Skin epidermis (tissue), 12 donors: ENCODE results near the gene MRPS17.

Experiments used
- H3K27ac ChIP-seq, 21 experiments: fragments of 200-600 bp; sonication (generic) in 11 of 21; one replicate each; pipeline ENCODE4 v1.5.0; 2020; ENCODE audit warnings: mild to moderate bottlenecking in 3 of 21, inconsistent platforms in 2 of 21, moderate library complexity in 2 of 21
- H3K4me3 ChIP-seq, 7 experiments: fragments of 200-600 bp; sonication (generic) in 2 of 7; one replicate each; pipeline ENCODE4 v1.5.0; 2020; ENCODE audit warnings: inconsistent platforms in 2 of 7, mild to moderate bottlenecking in 2 of 7, moderate library complexity in 1 of 7

MRPS17 gene

DNA sequence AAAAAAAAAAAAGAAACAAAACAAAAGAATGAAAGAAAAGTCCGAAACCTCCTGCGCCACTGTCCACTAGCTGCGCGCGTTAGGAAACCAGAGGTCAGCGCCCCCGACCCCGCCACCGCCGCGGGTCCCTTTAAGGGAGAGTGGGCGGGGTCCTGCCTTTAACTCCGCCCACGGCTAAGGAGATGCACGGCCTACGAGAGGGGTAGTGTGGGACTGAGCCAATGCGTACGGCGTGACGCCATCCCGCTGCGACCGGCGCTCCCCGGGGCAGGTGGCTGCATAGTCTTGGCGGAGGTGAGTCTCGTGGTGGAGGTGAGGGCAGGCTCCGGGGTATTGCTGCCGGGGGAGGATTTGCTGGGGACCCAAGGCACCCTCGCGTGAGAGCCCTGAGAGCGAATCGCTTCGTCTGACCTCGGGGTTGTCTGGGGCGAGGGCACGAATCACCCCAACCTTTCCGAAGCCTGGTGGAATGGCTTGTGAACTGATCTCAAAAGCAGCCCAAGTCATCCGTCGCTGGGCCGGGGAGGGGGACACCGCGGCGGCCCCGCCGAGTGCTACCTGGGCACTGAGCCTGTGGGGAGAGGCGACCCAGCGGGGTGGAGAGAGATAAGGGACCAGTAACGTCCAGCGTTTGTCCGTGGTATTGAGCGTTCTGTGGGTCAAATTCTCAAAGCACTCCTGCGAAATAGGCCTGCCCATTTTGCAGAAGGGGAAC lies at the start of gene MRPS17:
MRPS17 (plus strand) TSS at position 241 of the 715 bp plus-strand sequence. CDS start 1,319 bp downstream, outside the sequence.
- H3K4me3 ChIP-seq = peak within 1 kb of the TSS; percentile 62 to 96 (median 81)
- H3K27ac ChIP-seq = peak within 1 kb of the TSS; percentile 5 to 92 (median 84)

DNA sequence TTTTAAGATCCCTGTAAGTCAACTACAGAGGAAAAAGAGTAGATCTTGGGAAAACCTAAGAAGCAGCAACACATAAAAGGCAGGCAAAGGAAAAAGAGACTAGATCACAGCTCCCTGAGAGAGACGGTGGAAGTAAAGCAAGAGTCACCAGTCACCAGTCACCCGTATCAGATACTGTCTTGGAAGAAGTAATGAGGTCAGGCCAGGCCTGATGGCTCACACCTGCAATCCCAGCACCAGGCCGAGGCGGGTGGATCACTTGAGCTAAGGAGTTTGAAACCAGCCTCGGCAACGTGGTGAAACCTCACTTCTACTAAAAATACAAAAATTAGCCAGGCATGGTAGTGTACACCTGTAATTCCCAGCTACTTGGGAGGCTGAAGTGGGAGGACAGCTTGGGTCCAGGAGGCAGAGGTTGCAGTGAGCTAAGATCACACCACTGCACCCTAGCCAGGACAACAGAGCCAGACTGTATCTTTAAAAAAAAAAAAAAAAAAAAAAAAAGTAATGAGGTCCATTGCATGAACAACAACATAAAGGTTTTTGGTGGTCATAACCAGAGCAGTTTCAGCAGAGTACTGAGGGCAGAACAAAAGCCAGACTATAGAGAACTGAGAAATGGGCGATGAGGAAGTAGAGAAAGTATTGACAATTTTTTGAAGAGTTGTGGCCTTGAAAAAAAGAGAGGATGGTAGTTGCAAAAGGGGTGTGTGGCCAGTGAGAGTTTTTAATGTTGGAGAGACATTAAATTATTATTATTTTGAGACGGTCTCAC lies 47.5 kb upstream of the MRPS17 start:
- Histone ChIP-seq H3K27ac (no peak overlapping the region), H3K4me3 (no peak overlapping the region)

DNA sequence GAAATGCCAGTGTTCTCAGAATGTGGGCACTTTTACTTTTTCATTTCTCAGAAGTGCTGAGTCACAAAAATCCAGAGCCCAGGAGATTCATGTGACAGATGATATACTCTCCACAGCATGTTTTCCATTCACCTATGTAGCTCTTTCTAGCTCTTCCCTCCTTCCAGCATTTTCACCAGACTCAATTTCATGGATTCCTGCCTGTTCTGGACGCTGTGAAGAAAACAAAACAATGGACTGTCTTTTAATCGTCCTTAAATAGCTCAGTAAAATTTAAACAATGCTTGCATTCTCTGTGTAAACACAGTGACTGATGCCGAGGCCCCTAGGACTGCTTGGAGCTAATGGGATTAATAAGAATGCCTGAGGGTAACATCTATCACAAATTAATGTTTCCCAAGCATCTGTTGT lies 38.9 kb upstream of the MRPS17 start:
- H3K27ac ChIP-seq = no peak overlapping the region
- H3K4me3 ChIP-seq = no peak overlapping the region

DNA sequence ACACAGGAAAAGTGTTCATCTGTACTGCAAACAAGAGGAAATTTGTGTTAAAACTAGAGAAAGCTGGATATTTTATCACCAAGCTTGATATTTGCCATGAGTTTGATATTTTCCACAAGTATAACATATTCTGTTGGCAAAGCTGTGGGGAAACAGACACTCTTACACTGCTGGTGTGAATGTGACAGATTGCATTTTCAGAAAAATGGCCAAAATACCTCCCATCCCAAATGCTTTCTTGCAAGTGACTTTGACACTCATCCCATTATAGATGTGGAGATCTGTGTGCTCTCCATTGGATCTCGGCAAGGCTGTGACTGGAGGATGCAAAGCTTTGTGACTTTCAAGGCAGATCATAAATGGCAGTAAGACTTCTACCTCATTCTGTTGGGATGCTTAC lies 33.9 kb upstream of the MRPS17 start:
- Histone ChIP-seq H3K27ac (no peak overlapping the region), H3K4me3 (no peak overlapping the region)

DNA sequence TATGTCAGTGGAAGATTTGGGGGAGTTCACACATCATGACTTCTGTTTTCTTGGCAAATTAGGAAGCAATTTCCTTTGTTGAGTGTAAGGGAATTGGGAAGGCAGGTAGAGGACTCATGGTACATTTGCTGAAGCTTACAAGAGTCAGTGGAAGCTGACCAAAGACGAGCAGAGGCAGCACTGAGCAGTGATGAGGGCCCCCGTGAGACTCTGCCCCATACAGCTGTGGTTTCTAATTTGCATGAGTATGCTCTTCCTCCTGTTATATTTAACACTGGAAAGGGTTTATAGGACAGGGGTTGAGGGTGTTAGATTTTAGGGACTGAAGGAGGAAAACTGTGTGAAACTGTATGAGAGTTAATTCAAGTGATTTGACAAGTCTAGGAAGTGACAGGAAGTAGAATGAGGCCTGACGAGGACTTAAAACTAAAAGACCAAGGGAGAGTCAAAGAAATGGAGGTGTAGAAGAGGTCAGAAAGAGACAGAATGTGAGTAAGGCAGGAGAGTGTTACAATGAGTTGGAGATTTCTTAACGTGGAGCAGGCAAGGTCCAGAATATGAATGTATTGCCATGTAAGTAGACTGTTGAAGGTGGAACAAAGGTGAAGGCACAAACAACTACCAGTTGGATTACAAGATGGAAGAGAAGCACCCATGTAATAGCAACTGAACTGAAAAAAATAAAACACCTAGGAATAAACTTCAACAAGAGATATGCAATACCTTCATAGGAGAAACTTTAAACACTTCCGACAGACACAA lies 23.5 kb upstream of the MRPS17 start:
- Histone ChIP-seq H3K27ac (no peak overlapping the region), H3K4me3 (no peak overlapping the region)

DNA sequence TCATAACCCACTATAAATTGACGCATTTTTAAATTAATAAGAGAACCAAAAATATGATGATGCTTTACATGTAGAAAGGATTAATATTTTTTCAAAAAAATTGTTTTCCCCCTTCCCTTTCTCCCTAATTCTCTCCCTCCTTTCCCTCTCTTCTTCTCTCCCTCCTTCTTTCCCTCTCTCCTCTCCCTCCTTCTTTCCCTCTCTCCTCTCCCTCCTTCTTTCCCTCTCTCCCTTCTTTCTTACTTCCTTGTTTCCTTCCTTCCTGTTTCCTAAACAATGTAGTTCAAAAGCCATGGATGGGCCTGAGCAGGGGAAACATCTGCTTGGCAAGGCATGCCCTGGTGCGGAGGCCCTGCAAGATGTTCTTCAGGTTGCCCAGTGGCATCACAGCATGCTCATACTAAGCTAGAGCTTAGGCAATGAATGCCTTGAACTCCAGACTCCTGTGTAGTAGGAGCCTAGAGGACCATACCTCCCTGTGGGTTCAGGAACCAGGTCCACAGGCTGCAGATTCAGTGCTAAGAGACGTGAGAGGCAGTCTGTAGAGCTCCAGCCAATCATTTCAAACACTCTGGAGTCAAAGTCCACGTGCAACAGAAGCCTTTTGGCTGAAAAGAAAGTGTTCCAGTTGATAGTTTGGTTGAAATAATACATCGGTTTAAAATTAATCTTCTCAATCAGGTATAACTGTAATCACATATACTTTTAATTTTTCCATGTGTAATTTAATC lies 20.1 kb upstream of the MRPS17 start:
- Histone ChIP-seq H3K4me3 (no peak overlapping the region), H3K27ac (no peak overlapping the region)

DNA sequence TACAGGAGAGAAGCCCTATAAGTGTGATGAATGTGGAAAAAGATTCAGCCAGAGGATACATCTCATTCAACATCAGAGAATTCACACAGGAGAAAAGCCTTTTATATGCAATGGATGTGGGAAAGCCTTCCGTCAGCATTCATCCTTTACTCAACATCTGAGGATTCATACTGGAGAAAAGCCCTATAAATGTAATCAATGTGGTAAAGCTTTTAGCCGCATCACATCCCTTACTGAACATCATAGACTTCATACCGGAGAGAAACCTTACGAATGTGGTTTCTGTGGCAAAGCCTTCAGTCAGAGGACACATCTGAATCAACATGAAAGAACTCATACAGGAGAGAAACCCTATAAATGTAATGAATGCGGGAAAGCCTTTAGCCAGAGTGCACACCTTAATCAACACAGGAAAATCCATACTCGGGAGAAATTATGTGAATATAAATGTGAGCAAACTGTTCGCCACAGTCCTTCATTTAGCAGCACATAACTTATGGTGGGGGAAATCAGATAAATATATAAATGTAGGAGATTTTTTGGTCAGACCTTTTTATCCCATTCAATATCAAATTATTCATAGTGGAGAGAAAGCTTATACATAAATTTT lies 12.1 kb upstream of the MRPS17 start:
- H3K4me3 ChIP-seq = no peak overlapping the region
- H3K27ac ChIP-seq = no peak overlapping the region

DNA sequence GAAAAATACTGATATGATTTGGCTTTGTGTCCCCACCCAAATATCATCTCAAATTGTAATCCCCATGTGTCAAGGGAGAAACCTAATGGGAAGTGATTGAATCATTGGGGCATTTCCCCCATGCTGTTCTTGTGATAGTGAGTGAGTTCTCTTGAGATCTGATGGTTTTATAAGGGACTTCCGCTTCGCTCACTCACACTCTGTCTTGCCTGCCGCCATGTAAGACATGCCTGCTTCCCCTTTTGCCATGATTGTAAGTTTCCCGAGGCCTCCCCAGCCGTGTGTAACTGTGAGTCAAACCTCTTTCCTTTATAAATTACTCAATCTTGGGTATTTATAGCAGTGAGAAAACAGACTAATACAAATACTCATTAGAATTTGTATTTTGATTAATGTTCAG lies 5.1 kb upstream of the MRPS17 start:
- Histone ChIP-seq H3K27ac (no peak overlapping the region), H3K4me3 (no peak overlapping the region)

DNA sequence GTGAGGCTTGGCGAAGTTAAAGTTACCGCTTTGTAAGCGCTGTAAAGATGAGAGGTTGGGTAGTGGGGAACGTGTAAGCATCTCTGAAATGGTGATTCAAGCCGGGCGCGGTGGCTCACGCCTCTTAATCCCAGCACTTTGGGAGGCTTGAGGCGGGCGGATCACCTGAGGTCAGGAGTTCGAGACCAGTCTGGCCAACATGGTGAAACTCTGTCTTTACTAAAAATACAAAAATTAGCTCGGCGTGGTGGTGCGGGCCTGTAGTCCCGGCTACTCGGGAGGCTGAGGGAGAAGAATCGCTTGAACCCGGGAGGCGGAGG lies 635 bp downstream of the MRPS17 start:
- Histone ChIP-seq H3K4me3 (peak overlapping the region; percentile 62 to 96 (median 81)), H3K27ac (peak overlapping the region in 20 of 21 experiments; percentile 5 to 92 (median 84))

DNA sequence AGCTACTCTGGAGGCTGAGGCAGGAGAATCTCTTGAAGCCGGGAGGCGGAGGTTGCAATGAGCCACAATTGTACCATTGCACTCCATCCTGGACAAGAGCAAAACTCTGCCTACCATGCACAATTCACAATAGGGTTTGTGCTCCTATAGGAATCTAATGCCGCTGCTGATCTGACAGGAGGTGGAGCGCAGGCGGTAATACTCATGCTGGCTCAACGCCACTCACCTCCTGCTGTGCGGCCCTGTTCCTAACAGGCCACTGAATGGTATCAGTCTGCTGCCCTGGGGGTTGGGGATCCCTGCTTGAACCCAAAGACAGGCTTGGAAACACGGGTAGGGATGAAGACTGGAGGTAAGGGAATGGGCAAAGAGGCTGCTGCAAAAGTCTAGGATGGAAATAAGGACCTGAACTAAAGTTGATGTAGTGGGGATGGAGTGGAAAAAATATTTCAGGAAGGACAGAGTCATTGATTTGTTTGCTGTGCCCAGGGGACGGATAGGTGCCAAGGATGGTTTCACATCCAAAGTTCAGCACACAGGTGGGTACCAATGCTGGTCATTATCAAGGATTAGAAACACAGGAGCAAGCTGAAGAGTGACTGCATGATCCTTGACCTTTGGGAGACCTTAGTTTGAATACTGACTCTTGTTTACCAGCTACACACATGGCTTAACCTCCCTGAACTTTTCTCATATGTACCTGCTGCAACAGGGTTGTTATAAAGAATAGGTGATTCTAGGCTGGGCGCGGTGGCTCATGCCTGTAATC lies 2.2 kb downstream of the MRPS17 start:
- no peak overlapping the region for H3K27ac ChIP-seq
- no peak overlapping the region for H3K4me3 ChIP-seq

DNA sequence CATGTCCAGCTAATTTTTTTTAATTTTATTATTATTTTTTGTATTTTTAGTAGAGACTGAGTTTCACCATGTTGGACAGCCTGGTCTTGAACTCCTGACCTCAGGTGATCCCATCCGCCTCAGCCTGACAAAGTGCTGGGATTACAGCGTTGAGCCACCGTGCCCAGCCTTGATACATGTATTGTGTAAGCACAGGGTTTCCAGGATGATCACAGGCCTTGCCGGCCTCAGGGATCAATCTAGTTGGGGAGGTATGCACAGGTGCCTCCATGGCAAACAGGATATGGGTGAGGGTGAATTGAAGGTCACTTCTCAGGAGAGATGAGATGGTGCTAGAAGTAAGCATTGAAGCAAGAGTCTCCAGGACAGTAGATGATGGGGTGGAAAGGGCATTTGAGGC lies 5.5 kb downstream of the MRPS17 start:
- no peak overlapping the region for H3K4me3 ChIP-seq
- H3K27ac ChIP-seq = no peak overlapping the region

DNA sequence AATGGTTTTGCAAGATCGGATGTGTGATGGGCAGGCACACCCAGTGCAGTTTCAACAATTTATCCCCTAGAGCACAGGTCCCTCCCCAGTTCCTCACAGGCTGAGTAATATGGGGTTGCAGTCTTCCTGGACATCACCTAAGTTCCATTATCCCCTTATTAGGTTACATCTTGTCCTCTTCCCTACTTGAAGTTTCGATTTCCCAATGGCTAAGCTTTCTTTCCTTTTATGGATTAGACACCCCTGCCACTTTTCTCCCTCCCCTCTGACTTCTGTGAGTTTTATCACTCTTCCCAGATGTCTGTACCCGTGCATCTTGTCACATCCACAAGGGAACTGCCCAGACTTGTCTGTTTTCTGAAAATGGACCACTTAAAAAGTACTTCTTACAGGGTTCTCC lies 10.3 kb downstream of the MRPS17 start:
- Histone ChIP-seq H3K4me3 (no peak overlapping the region), H3K27ac (no peak overlapping the region)

DNA sequence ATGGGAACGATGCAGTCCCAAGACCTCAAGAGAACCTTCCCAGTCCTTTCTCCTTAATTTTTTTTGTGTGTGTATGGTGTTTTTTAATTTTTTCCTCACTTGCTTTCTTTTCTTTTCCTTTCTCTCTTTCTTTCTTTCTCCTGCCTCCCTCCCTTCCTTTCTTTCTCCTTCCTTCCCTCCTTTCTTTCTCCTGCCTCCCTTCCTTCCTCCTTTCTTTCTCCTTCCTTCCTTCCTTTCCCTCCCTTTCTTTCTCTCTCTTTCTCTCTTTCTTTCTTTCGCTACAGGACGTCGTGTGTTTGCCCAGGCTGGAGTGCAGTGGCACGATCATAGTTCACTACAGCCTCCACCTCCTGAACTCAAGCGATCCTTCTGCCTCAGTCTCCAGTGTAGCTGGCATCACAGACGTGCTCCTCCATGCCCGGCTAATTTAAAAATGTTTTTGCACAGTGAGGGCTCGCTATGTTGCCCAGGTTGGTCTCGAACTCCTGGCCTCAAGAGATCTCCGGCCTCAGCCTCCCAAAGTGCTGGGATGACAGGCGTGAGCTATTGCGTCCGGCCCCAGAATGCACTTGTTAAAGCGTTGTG lies 12.0 kb downstream of the MRPS17 start:
- Histone ChIP-seq H3K27ac (peak overlapping the region in 20 of 21 experiments; percentile 40 to 98 (median 84)), H3K4me3 (peak overlapping the region; percentile 37 to 86 (median 69))

DNA sequence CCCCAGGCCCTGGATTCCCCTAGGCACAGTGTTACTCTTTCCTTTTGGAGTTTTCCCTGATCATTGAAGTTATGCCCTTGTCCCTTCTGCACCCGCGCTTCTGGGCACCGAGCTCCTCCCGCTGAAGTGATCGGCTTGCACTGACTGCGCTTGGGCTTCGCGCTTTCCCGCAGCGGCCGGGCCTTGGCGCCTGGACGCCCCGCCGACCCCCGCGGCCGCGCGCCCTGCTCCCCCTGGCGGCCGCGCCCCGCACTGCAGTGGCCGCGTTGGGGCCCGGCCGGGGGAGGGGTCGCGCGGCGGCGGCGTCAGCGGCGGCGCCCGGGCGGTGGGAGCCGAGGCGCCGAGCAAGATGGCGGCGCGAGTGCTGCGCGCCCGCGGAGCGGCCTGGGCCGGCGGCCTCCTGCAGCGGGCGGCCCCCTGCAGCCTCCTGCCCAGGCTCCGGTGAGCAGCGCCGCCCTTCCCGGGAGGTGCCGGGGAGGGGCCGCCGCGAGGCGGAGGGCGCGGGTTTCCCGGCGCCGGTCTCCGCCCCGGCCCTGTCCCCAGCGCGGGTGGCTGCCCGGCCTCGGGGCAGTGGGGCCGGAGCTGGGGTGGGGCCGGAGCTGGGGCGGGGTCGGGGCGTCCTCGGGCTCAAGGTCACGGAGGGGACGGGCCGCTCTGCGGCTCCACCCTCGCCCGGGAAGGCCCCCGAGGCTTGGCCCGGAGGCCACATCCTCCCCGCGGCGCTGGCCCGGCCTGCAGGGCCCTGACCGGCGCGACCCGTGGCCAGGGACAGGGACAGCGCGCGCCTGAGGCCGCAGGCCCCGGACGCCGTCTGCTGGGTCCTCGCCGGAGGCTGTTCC lies 12.8 kb downstream of the MRPS17 start, which contains the start of gene NIPSNAP2:
NIPSNAP2 (plus strand) TSS at position 325 of the 839 bp plus-strand sequence; CDS start at position 350, 25 bp downstream.
- peak within 1 kb of the TSS; percentile 48 to 86 (median 69) for H3K4me3 ChIP-seq
- peak within 1 kb of the TSS; percentile 83 to 98 (median 93) for H3K27ac ChIP-seq

DNA sequence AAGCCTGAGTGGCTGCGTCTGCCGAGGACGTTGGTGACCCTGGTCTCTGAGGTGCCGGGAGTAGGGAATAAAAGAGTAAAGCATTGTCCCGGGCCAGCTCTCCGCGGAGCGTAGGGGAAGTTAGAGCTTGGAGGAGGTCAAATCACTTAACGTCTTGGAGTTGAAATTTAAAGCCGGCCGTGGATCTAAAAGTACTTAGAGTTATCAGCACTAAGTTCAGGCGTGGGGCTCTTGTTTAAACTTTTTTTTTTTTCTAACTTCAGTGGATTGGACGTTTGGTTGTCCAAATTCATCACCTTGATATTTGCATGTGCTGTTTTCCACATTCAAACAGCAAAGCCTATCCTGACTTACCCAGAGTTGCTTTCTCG lies 13.4 kb downstream of the MRPS17 start:
- Histone ChIP-seq H3K4me3 (peak overlapping the region; percentile 48 to 86 (median 69)), H3K27ac (peak overlapping the region; percentile 83 to 98 (median 93))

DNA sequence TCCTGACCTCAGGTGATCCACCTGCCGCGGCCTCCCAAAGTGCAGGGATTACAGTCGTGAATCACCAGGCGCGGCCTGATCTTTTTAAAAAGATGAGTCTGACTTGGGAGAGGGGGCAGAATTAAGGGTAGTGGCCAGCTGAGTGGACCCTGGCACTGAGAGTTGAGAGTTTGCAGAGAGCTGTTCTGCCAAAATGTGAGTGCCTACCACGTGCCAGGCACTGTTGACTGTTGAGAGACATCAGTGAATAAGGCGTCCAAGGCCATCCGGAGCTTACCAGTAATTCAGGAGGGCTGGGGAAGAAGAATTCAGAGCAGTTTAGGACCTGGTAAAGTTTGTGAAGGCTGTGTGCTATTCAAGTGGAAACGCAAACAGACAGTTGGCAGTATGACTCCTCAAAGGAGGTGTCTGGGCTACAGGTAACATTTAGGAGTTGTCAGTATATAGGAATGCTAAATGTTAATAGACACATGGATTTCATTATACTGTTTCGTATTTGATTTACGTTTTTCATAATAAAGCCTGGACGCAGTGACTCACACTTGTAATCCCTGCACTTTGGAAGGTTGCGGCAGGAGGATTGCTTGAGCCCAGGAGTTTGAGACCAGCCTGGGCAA lies 14.2 kb downstream of the MRPS17 start:
- Histone ChIP-seq H3K27ac (peak overlapping the region in 4 of 21 experiments; percentile 47 to 96 (median 94)), H3K4me3 (peak overlapping the region in 1 of 7 experiments; percentile 76)

DNA sequence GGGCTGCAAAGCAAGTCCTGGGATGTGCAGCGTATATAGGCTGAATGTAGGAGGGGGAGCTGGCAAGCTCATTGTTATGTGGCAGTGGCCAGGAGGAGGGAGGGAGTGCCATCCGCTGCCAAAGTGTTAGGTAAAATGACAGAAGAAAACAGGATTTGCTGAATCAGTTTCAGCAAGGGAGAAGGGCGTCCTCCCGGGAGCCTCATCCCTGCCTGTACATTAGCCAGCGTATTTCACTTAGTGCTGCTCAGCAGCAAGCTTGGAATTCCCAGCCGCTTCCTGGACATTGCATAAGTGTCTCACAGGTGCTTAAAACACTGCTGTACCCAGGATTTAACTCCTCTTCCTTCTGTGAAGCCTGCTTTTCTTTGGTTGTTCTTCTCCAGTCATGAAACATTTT lies 15.2 kb downstream of the MRPS17 start:
- Histone ChIP-seq H3K27ac (no peak overlapping the region), H3K4me3 (no peak overlapping the region)
